OCI-M2 (cell line): ENCODE results near the gene C11orf24.
"Not testable (repeated sequence)": the region's sequence is repeated elsewhere in the genome, so short reads cannot be mapped to it uniquely, and the experiment has no call there.

Source experiments
- DNase-seq: peaks from one replicate; lab custom pipeline; 2025; ENCODE audit not compliant: unreplicated experiment; lab: John Stamatoyannopoulos, UW

Gene C11orf24

GRCh38 chr11:68299517-68299879, 27.7 kb upstream of the C11orf24 start:
- DNase-seq, result not testable (repeated sequence)

DNA sequence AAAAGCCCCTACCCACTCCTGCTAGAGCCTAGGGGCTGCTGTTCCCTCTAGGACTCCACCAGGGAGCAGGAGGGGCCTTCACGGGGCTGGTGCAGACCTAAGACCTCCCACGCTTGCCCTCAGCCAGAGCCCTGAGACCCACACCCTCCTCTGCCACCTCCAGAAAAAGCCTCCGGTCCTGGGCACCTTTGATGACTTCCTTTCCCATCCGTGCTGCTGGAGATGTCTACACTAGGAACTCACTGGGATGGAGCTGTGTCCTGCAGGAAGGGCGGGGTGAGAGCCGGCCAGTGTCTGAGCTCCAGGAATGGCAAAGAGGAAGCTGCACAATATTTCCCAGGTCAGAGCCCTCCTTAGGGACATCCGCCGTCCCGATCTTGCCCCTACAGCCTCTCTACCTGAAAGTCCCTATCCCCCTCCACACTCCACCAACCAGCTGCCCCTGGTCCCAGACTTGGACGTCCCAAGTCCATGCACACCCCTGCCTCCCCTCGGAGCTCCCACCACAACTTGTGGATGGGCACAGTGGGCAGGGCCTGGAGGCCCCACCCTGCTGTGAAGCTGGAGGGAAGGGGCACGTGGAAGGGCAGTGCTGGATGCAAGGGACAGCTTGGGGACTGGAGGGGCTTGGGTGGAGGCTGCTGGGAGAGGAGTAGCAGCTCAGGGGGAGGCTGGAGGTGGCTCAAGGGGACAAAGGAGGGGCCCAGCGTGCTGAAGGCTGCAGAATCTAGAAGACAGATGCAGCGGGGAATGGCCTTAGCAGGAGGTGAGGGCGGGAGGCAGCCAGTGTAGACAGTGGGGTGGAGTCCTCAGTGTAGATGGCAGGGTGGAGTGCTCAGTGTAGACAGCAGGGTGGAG, 27.1 kb upstream of the C11orf24 start:
- DNase-seq, result no peak

DNA sequence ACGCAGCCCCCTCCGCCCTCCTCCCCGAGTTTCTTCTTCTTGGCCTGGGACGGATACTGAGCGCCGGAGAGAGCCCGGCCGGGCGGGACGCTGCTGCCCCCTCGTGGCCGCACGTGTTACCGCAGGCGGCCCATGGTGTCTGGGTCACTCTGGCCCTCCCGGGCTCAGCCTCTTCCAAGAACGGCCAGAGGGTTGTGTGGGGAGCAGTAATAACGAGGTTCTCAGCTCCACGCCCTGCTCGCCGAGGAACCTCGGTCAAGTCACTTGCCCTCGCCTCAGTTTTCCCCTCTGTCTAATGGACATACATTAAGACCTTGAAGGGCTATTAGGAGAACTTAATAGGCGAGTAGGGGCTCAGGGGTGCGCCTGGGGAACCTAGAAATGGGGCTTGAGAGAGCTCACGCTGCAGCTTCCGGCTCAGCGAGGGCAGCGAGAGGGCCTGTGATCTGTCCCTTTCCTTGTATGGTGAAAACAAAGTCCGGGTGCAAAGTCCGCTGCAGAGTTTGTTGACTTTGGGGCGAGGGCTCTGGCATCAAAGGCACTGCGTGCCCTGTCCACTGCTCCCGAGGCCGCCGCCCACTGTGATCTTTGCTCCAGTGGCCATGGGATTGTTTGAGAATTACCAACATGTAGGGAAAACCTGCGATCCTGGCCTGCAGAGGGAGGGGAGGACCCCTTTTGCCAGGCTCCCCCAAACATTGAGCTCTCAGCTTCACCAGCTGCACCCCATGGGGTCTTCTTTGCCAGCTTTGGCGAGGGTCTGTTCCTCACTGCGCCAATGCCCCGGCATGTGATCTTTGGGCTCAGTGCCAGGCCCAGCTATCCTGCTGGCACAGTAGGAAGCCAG, 26.3 kb upstream of the C11orf24 start:
- DNase-seq, result peak; percentile 22

GRCh38 chr11:68297494-68297811, 25.7 kb upstream of the C11orf24 start:
- no peak for DNase-seq

DNA sequence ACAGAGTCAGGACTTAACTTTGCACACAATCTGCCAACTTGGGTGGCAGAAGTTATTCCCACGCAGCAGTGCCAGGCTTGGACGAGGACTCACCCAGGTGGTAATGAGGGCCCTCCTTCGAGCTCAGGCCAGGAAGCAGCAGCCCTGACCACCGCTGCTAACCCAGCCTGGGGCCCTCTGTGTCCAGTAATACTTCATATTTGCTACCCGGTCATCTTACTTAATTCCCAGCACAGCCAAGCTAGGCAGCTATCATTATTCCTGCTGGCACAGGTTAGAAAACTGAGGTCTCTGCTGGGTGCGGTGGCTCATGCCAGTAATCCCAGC, 25.2 kb upstream of the C11orf24 start:
- no peak for DNase-seq

GRCh38 chr11:68296344-68297051, 24.7 kb upstream of the C11orf24 start:
- DNase-seq, result no peak

DNA sequence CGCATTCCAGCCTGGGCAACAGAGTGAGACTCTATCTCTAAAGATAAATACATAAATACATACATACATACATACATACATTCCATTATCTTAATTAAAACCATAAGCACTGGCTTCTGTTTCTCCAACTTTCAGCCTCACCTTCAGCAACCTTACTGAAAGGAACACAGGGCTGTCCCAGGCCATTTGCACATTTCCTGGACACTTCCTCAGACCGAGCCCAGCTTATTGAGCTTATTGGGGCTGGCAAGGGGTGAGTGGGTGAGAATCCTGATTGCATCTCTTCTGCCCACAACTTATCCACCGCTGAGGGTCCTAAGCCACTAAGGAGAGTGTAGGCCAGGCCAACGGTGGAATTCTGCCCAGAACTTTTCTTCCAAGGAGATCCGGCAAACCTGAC, 24.2 kb upstream of the C11orf24 start:
- no peak for DNase-seq

DNA sequence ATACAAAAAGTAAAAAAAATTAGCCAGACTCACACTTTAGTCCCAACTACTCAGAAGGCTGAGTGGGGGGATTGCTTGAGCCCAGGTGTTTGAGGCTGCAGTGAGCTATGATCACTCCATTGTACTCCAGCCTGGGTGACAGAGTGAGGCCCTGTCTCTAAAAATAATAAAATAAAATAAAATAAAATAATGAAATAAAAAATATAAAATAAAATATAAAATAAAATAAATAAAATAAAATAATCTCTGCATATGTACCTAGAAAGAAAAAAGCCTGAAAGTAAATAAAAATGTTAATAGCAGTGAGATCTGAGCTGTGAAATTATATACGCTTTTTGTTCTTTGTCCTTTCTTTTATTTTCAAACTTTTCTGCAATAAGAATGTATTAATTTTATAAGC, 23.5 kb upstream of the C11orf24 start:
- no peak for DNase-seq

GRCh38 chr11:68293708-68294107, 21.9 kb upstream of the C11orf24 start:
- DNase-seq, result no peak

DNA sequence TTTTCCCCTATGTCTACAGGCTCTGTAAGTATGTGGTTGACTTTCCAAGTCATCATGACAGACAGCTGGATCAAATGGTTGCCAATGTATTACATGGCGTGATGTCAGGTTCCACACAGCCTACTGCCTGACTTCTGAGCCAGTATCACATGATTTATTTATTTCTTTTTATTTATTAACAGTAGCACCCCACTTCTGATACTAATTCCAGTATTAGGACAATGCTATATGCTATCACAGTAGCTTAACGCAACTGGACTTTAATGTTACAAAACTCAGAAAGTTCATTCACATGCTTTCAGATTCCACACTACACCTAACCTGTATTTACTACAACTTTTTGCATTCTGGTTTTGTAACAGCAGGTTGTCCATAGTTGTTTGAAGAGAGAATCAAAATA, 17.7 kb upstream of the C11orf24 start:
- DNase-seq, result no peak

GRCh38 chr11:68287419-68287818, 15.6 kb upstream of the C11orf24 start:
- DNase-seq, result no peak

DNA sequence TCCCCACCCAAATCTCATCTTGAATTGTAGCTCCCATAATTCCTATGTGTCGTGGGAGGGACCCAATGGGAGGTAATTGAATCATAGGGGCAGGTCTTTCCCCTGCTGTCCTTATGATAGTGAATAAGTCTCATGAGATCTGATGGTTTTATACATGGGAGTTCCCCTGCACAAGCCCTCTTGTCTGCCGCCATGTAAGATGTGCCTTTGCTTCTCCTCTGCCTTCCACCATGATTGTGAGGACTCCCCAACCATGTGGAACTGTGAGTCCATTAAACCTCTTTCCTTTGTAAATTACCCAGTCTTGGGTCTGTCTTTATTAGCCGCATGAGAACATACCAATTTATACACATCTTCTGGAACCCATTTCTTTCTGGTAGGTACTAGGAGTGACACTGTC, 12.8 kb upstream of the C11orf24 start:
- DNase-seq, result not testable (repeated sequence)

GRCh38 chr11:68282861-68283230, 11.1 kb upstream of the C11orf24 start:
- DNase-seq, result no peak

- DNase-seq, result no peak
Measured at GRCh38 chr11:68282141-68282860, 10.5 kb upstream of the C11orf24 start.

GRCh38 chr11:68279676-68280075, 7.9 kb upstream of the C11orf24 start:
- no peak for DNase-seq

DNA sequence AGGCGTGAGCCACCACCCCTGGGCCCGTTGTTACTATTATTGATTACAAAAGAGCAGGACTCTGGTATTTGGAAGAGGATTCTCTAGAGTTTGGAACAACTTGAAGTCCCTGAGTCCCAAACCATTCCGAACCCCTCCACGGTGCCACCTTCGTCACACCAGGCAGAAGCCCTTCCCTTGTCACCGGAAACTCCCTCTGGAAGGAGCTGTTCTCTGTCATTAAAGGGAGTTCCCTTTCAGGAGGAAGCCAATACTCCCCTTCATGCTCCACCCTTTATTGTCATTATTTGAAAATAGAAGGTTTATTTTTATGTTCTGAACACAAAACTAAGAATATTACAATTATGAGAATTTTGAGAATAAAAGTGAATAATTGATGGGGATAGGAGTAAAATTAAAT, 5.1 kb upstream of the C11orf24 start:
- DNase-seq, result no peak

DNA sequence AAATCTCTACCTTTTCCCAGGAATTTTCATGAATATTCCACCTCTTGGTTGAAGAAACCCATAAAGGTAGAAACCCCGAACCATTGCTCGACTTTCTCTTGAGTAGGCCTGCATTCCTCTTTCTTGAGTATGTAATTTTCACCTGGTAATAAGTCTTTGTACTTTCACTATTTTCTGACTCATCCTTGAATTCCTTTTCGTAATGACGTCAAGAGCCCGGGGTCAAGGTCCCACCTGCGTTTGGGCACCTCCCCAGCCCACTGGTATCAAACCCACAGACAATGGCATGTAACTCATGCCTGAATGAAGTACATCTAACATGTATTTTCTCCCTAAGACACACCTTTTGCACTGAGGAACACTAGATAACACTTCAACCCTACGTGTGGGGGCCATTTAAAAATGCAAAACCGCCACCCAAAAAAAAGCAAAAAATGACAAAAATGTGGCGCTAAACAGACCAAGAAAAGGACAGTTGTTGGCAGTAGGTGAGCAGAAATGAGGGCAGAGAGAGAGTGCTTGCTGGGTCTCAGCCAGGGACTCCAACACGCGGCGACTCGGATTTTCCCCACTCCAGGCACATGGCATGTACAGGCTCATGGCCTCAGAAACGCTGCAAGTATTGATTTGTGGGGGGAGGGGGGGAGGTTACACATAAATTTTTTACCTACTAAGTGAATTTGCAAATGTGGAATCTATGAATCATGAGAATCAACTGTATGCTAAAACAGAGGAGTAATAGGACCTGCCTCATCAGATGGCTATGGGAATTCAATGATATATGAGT, 4.1 kb upstream of the C11orf24 start:
- DNase-seq, result no peak

DNA sequence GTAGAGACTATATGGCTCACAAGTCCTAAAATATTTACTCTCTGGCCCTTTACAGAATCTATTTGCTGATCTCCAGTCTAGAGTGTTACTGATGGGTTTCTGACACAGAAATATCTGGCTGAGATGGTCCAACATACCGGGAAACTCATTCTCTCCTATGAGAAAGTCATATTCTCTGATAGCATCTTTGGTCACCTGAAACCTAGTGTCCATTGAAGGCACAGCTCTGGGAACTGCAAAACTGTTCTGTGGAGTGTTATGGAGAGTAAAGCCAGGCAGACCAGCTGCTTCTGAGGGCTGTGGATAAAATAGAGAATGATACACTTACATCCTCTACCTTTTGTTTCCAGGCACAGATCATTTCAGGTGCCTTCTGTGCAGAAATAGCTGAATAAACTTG, 2.5 kb upstream of the C11orf24 start:
- DNase-seq, result no peak

GRCh38 chr11:68273026-68273738, 1.4 kb upstream of the C11orf24 start:
- DNase-seq, result no peak
